Suprapubic skin (tissue), 4 donors: Measurements from ENCODE around the gene TRIM73.
"Not testable (repeated sequence)": the region's sequence is repeated elsewhere in the genome, so short reads cannot be mapped to it uniquely, and the experiment has no call there.

Experiments used
- EP300 ChIP-seq: sonication (generic); formaldehyde crosslinking; IDR thresholded peaks from one replicate; pipeline ENCODE4 v1.6.1; 2017; ENCODE audit warnings: antibody characterized with exemption
- POLR2A ChIP-seq, 2 donors: fragments of 450-650 bp; IDR thresholded peaks; one replicate each; pipeline ENCODE4 v1.6.1; 2017; ENCODE audit warnings: antibody characterized with exemption in 2 of 2, mild to moderate bottlenecking in 2 of 2, moderate library complexity in 2 of 2
- POLR2AphosphoS5 ChIP-seq, 3 donors: sonication (generic); formaldehyde crosslinking; IDR thresholded peaks; one replicate each; pipeline ENCODE4 v1.6.1; 2017; ENCODE audit warnings: antibody characterized with exemption in 3 of 3
- TF ChIP-seq, protein P1 (sequence below), 2 donors: fragments of 200-600 bp in 1 of 2; fragments of 450-650 bp in 1 of 2; sonication (generic) in 1 of 2; IDR thresholded peaks; one replicate each; pipeline ENCODE4 v1.5.1; 2016 to 2019; ENCODE audit warnings: antibody characterized with exemption in 2 of 2, mild to moderate bottlenecking in 1 of 2, moderate library complexity in 1 of 2

DNA sequence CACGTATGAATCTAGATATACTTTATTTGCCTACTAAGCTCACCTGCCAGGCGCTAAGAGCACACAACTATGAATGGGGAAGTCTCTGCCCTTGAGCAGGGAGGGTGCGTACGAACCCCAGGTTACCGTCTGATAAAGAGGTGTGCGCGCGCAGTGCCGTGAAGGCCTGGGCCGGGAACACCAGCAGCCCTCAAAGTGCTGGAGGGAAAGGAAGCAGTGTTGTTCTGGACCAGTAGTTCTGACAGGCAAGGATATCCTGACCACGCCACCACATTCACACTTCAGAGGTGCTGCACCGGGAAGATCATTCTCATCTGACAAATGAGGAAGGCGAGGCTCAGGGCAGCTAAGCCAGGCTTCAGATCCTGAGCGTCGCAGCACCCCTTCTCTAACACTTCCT lies 28.1 kb downstream of the TRIM73 start:
- TF ChIP-seq, protein P1, sequence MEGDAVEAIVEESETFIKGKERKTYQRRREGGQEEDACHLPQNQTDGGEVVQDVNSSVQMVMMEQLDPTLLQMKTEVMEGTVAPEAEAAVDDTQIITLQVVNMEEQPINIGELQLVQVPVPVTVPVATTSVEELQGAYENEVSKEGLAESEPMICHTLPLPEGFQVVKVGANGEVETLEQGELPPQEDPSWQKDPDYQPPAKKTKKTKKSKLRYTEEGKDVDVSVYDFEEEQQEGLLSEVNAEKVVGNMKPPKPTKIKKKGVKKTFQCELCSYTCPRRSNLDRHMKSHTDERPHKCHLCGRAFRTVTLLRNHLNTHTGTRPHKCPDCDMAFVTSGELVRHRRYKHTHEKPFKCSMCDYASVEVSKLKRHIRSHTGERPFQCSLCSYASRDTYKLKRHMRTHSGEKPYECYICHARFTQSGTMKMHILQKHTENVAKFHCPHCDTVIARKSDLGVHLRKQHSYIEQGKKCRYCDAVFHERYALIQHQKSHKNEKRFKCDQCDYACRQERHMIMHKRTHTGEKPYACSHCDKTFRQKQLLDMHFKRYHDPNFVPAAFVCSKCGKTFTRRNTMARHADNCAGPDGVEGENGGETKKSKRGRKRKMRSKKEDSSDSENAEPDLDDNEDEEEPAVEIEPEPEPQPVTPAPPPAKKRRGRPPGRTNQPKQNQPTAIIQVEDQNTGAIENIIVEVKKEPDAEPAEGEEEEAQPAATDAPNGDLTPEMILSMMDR (IDR thresholded peaks at IDR 0.05) = not testable (repeated sequence)
- not testable (repeated sequence) for TF ChIP-seq POLR2AphosphoS5 (IDR thresholded peaks at IDR 0.05); EP300; POLR2A (IDR thresholded peaks at IDR 0.05)
